H1 (cell line): Measurements from ENCODE around the gene LMBR1. TPM values are rescaled to one million over a fixed set of nuclear protein-coding genes. Genes with fewer than 3 reads are reported as not detected.

Experiments
- CTCF ChIA-PET: fragments of 300-600 bp; sonication (Branson Sonifier 250); formaldehyde crosslinking; loops from one replicate; lab custom pipeline; 2021; ENCODE audit not compliant: partially characterized antibody; lab: Charles Lee
- POLR2A ChIA-PET: fragments of 300-600 bp; sonication (Branson Sonifier 250); formaldehyde crosslinking; loops from one replicate; lab custom pipeline; 2021; ENCODE audit warnings: inconsistent platforms; ENCODE audit not compliant: partially characterized antibody; lab: Charles Lee
- DNase-seq, 2 experiments: peaks; one replicate each; pipeline versions ENCODE4 v3.0.0 to v3.0.0-alpha.2; 2010 to 2022; ENCODE audit warnings: low spot score in 2 of 2, low read depth in 1 of 2, mixed read lengths in 1 of 2
- FAIRE-seq: peaks from 2 replicates; lab custom pipeline; 2011; peaks lifted over from hg19 to GRCh38; lab: Jason Lieb, UNC
- H2AFZ ChIP-seq: 2 replicates; pipeline ENCODE4 v1.8.1; 2012; ENCODE audit warnings: low read length, inconsistent platforms
- H2AK5ac ChIP-seq: 2 replicates; pipeline ENCODE4 v1.6.1; 2013; ENCODE audit warnings: low read depth, low read length
- H2BK120ac ChIP-seq: replicated peaks from 2 replicates; pipeline ENCODE3; 2013; ENCODE audit warnings: low read depth, low read length, inconsistent platforms
- H2BK12ac ChIP-seq: 2 replicates; pipeline ENCODE4 v1.6.1; 2013; ENCODE audit warnings: low read depth, low read length
- H2BK15ac ChIP-seq: 2 replicates; pipeline ENCODE4 v1.6.1; 2013; ENCODE audit warnings: low read length
- H2BK20ac ChIP-seq: 2 replicates; pipeline ENCODE4 v1.6.1; 2013; ENCODE audit warnings: low read length
- H2BK5ac ChIP-seq: 2 replicates; pipeline ENCODE4 v1.6.1; 2013; ENCODE audit warnings: low read depth, low read length
- H3K14ac ChIP-seq: 2 replicates; pipeline ENCODE4 v1.6.1; 2013; ENCODE audit warnings: inconsistent platforms; ENCODE audit not compliant: insufficient read length
- H3K18ac ChIP-seq: 2 replicates; pipeline ENCODE4 v1.6.1; 2013; ENCODE audit warnings: low read length; ENCODE audit errors: extremely low read depth
- H3K23ac ChIP-seq: 2 replicates; pipeline ENCODE4 v1.6.1; 2013; ENCODE audit warnings: inconsistent platforms; ENCODE audit not compliant: insufficient read length
- H3K23me2 ChIP-seq: 2 replicates; pipeline ENCODE4 v1.6.1; 2013; ENCODE audit warnings: low read depth, low read length
- H3K27ac ChIP-seq: 2 replicates; pipeline ENCODE4 v1.6.1; 2011; ENCODE audit warnings: low read depth, low read length, inconsistent platforms
- H3K27me3 ChIP-seq, 4 experiments: replicated peaks in 1 of 4; 1 replicate in 1 of 4; 2 replicates in 3 of 4; pipeline versions ENCODE4 v1.6.1 to v1.8.1; 2011 to 2013; ENCODE audit warnings: low read length in 3 of 4, mild to moderate bottlenecking in 3 of 4, inconsistent platforms in 2 of 4, mixed read lengths in 2 of 4, moderate library complexity in 1 of 4; ENCODE audit not compliant: control insufficient read depth in 3 of 4, insufficient read depth in 3 of 4; ENCODE audit errors: extremely low read depth in 1 of 4
- H3K36me3 ChIP-seq, 4 experiments: 2 replicates each; pipeline versions ENCODE4 v1.6.1 to v1.8.1; 2011 to 2013; ENCODE audit warnings: mild to moderate bottlenecking in 4 of 4, low read length in 3 of 4, moderate library complexity in 2 of 4, control low read depth in 1 of 4, inconsistent platforms in 1 of 4; ENCODE audit not compliant: insufficient read depth in 4 of 4, control insufficient read depth in 2 of 4
- H3K4ac ChIP-seq: replicated peaks from 2 replicates; pipeline ENCODE3; 2013; ENCODE audit warnings: low read length, low read depth, mixed read lengths, inconsistent platforms; ENCODE audit not compliant: insufficient read length
- H3K4me1 ChIP-seq, 4 experiments: replicated peaks in 1 of 4; 1 replicate in 1 of 4; 2 replicates in 3 of 4; pipeline versions ENCODE4 v1.6.1 to v1.8.1; 2011 to 2013; ENCODE audit warnings: low read length in 3 of 4, inconsistent platforms in 2 of 4, mixed read lengths in 1 of 4; ENCODE audit not compliant: insufficient read depth in 4 of 4, control insufficient read depth in 3 of 4
- H3K4me2 ChIP-seq, 2 experiments: 2 replicates each; pipeline versions ENCODE4 v1.6.1 to v1.8.1; 2011 to 2013; ENCODE audit warnings: low read depth in 2 of 2, low read length in 2 of 2, control low read depth in 1 of 2, inconsistent platforms in 1 of 2, mild to moderate bottlenecking in 1 of 2; ENCODE audit not compliant: insufficient read depth in 1 of 2
- H3K4me3 ChIP-seq, 4 experiments: fragments of 200-600, 300-600 bp in 1 of 4; sonication (generic), shearing (Covaris generic), sonication (Bioruptor Twin) in 1 of 4; 2 replicates each; pipeline versions ENCODE4 v1.5.1 to v1.8.1; 2011 to 2016; ENCODE audit warnings: low read length in 4 of 4, low read depth in 3 of 4, control low read depth in 2 of 4, inconsistent platforms in 2 of 4, mild to moderate bottlenecking in 2 of 4, mixed read lengths in 1 of 4, moderate library complexity in 1 of 4; ENCODE audit not compliant: insufficient read depth in 2 of 4; ENCODE audit errors: extremely low read depth in 1 of 4
- H3K56ac ChIP-seq: replicated peaks from 2 replicates; pipeline ENCODE3; 2013; ENCODE audit warnings: low read depth, mild to moderate bottlenecking, mixed read lengths, low read length, inconsistent platforms; ENCODE audit not compliant: insufficient read length
- H3K79me1 ChIP-seq: 2 replicates; pipeline ENCODE4 v1.6.1; 2013; ENCODE audit warnings: low read depth, low read length, control low read depth
- H3K79me2 ChIP-seq, 2 experiments: 2 replicates each; pipeline versions ENCODE4 v1.6.1 to v1.8.1; 2012 to 2013; ENCODE audit warnings: low read length in 2 of 2, mild to moderate bottlenecking in 2 of 2, inconsistent platforms in 1 of 2; ENCODE audit not compliant: insufficient read depth in 2 of 2, control insufficient read depth in 1 of 2
- H3K9ac ChIP-seq, 4 experiments: replicated peaks in 1 of 4; 1 replicate in 1 of 4; 2 replicates in 3 of 4; pipeline versions ENCODE4 v1.6.1 to v1.8.1; 2011 to 2013; ENCODE audit warnings: low read depth in 3 of 4, low read length in 3 of 4, control low read depth in 2 of 4, mild to moderate bottlenecking in 2 of 4, moderate library complexity in 2 of 4, inconsistent platforms in 1 of 4; ENCODE audit errors: extremely low read depth in 1 of 4
- H3K9me3 ChIP-seq, 2 experiments: 2 replicates each; pipeline versions ENCODE4 v1.6.1 to v1.8.1; 2012 to 2013; ENCODE audit warnings: mild to moderate bottlenecking in 2 of 2, moderate library complexity in 2 of 2, control low read depth in 1 of 2, inconsistent platforms in 1 of 2, low read depth in 1 of 2, low read length in 1 of 2, mixed read lengths in 1 of 2; ENCODE audit not compliant: insufficient read depth in 2 of 2
- H4K20me1 ChIP-seq, 2 experiments: replicated peaks in 1 of 2; 2 replicates each; pipeline versions ENCODE3 to v1.8.1; 2011 to 2013; ENCODE audit warnings: inconsistent platforms in 2 of 2, low read length in 2 of 2, mild to moderate bottlenecking in 1 of 2; ENCODE audit not compliant: insufficient read depth in 2 of 2, control insufficient read depth in 1 of 2
- H4K5ac ChIP-seq: 2 replicates; pipeline ENCODE4 v1.6.1; 2013; ENCODE audit warnings: low read length, low read depth, mixed read lengths, inconsistent platforms; ENCODE audit not compliant: insufficient read length
- H4K8ac ChIP-seq: 2 replicates; pipeline ENCODE4 v1.8.0; 2013; ENCODE audit warnings: mild to moderate bottlenecking, moderate library complexity, low read length, inconsistent platforms; ENCODE audit not compliant: insufficient read depth; ENCODE audit errors: extremely low read depth
- H4K91ac ChIP-seq: replicated peaks from 2 replicates; pipeline ENCODE3; 2013; ENCODE audit warnings: low read length, mixed read lengths, inconsistent platforms; ENCODE audit not compliant: insufficient read length
- ASH2L ChIP-seq: fragments of 200-600, 300-600 bp; sonication (generic); IDR thresholded peaks from one replicate; pipeline ENCODE4 v1.7.1; 2017; ENCODE audit warnings: low read length
- BCL11A ChIP-seq, 2 experiments: IDR thresholded peaks; one replicate each; pipeline ENCODE4 v1.6.1; 2011; ENCODE audit warnings: low read depth in 2 of 2, low read length in 2 of 2, mild to moderate bottlenecking in 2 of 2
- CEBPB ChIP-seq: IDR thresholded peaks from 2 replicates; pipeline ENCODE4 v1.6.1; 2012; ENCODE audit warnings: low read depth, low read length
- CHD2 ChIP-seq: IDR thresholded peaks from 2 replicates; pipeline ENCODE4 v1.6.1; 2012; ENCODE audit warnings: low read length, improper control_type of control experiment
- CTBP2 ChIP-seq: IDR thresholded peaks from 2 replicates; pipeline ENCODE4 v1.7.0; 2011; ENCODE audit warnings: borderline replicate concordance, mild to moderate bottlenecking, moderate library complexity, mixed read lengths, low read length; ENCODE audit not compliant: insufficient read depth, insufficient read length
- MAFK ChIP-seq: IDR thresholded peaks from 2 replicates; pipeline ENCODE4 v1.6.1; 2012; ENCODE audit warnings: low read depth, mild to moderate bottlenecking, improper control_type of control experiment, low read length
- MAX ChIP-seq: IDR thresholded peaks from 2 replicates; pipeline ENCODE4 v1.6.1; 2012; ENCODE audit warnings: inconsistent platforms
- NRF1 ChIP-seq: IDR thresholded peaks from 2 replicates; pipeline ENCODE4 v1.6.1; 2011; ENCODE audit warnings: mild to moderate bottlenecking, low read depth, low read length, improper control_type of control experiment
- POLR2AphosphoS5 ChIP-seq: IDR thresholded peaks from 2 replicates; pipeline ENCODE4 v1.6.1; 2011; ENCODE audit warnings: low read depth, low read length
- RAD21 ChIP-seq, 2 experiments: IDR thresholded peaks in 1 of 2; conservative IDR thresholded peaks in 1 of 2; 2 replicates each; pipeline ENCODE4 v1.6.1; 2011; ENCODE audit warnings: low read depth in 2 of 2, low read length in 2 of 2, improper control_type of control experiment in 1 of 2, inconsistent platforms in 1 of 2, mild to moderate bottlenecking in 1 of 2, moderate library complexity in 1 of 2
- RXRA ChIP-seq: IDR thresholded peaks from 2 replicates; pipeline ENCODE4 v1.6.1; 2011; ENCODE audit warnings: low read depth, mild to moderate bottlenecking, low read length, moderate library complexity; ENCODE audit not compliant: insufficient read depth
- SRF ChIP-seq: IDR thresholded peaks from 2 replicates; pipeline ENCODE4 v1.6.1; 2011; ENCODE audit warnings: mild to moderate bottlenecking, low read depth, low read length, moderate library complexity
- WGBS, 2 experiments: shearing (Covaris generic) in 1 of 2; methylation state at CpG; one replicate each; pipeline versions ENCODE4 v1.1.6 to v1.1.7; 2013 to 2015; ENCODE audit warnings: low lambda C conversion rate in 2 of 2, mixed read lengths in 2 of 2, inconsistent platforms in 1 of 2, low coverage in 1 of 2, missing lambda C conversion rate in 1 of 2; ENCODE audit not compliant: insufficient replicate concordance in 2 of 2, insufficient coverage in 1 of 2, insufficient read length in 1 of 2; ENCODE audit errors: extremely low coverage in 1 of 2, missing lambda C conversion rate in 1 of 2; 5-methylcytosine and 5-hydroxymethylcytosine counted together
- polyA plus RNA-seq, 7 experiments: library from polyadenylated mRNA; depleted of rRNA in 3 of 7; stranded (reverse) in 5 of 7; unstranded in 2 of 7; fragments of >200 nt in 5 of 7; fragments of 200-250 nt in 2 of 7; gene quantifications; 1 replicate in 5 of 7; 2 replicates in 1 of 7; 4 replicates in 1 of 7; pipeline versions ENCODE4 v1.2.1 to v1.2.3, GENCODE V29; 2011 to 2013; ENCODE audit warnings: missing spikeins in 2 of 7, mixed read lengths in 2 of 7
- total RNA-seq: library from RNA; stranded (reverse); fragmentation: NEBNext Ultra II Directional; extraction: Animal tissue kit (Norgen Biotek cat#: 25700); gene quantifications from 2 replicates; pipeline ENCODE4 v1.2.1, GENCODE V29; 2021

LMBR1 gene
- total and polyA plus RNA-seq, 2 of the 8 experiments (the other 6 are each of a cell fraction or from before 2014, with no cell fraction given), result 15.1 to 70.4 TPM

GRCh38 chr7:156703209-156703608 is 189.8 kb downstream of the LMBR1 start:
- H2BK20ac ChIP-seq, result no peak overlapping the region
- no peak for FAIRE-seq
- no peaks in the 10 kb centered on the region for H3K27me3 ChIP-seq
- H3K4me3 ChIP-seq, result no peak overlapping the region
- ChIA-PET POLR2A (no interaction called here), CTCF (no interaction called here)
- no peaks in the 10 kb centered on the region for H3K4me1 ChIP-seq
- H2BK5ac ChIP-seq, result no peak overlapping the region; the same call in 1 of the 2 replicates
- peaks cover 3 to 6% of the 10 kb centered on the region in 2 experiments; a peak in 3 of 4 replicates for H3K9me3 ChIP-seq
- no peaks in the 10 kb centered on the region; a peak in 1 of 8 replicates for H3K36me3 ChIP-seq
- H2BK15ac ChIP-seq, result no peak overlapping the region
- H2BK12ac ChIP-seq, result no peak overlapping the region
- peaks cover 0 to 2% of the 10 kb centered on the region in 2 experiments for H4K20me1 ChIP-seq
- H4K5ac ChIP-seq, result no peak overlapping the region
- no peak overlapping the region for H3K4me2 ChIP-seq
- no peak overlapping the region for H3K14ac ChIP-seq
- H3K79me1 ChIP-seq, result no peaks in the 10 kb centered on the region
- no peak overlapping the region for H3K56ac ChIP-seq
- WGBS, 2 experiments, result 79% methylated on average over 4 of the region's 4 CpGs; no CpG with 5 or more reads in 1 of the 2 experiments
- H2AFZ ChIP-seq, result no peak overlapping the region
- H3K23me2 ChIP-seq, result no peaks in the 10 kb centered on the region
- H3K27ac ChIP-seq, result no peak overlapping the region
- no peak overlapping the region for H3K23ac ChIP-seq
- no peak for DNase-seq
- no peak overlapping the region for H3K4ac ChIP-seq
- no peaks in the 10 kb centered on the region for H3K79me2 ChIP-seq
- H2AK5ac ChIP-seq, result no peak overlapping the region
- no peak overlapping the region for H3K18ac ChIP-seq
- no peak overlapping the region; the same call in 1 of the 2 replicates for H4K8ac ChIP-seq
- no peak overlapping the region for H2BK120ac ChIP-seq
- H4K91ac ChIP-seq, result no peak overlapping the region
- no peak overlapping the region for H3K9ac ChIP-seq
- TF ChIP-seq CTBP2 (no peak), MAFK (no peak), BCL11A (IDR thresholded peaks at IDR 0.05; ENCODE audit: low read depth in 2 of 2, low read length in 2 of 2) (no peak), CEBPB (no peak), MAX (no peak), SRF (no peak), NRF1 (no peak), CHD2 (no peak), ASH2L (no peak), POLR2AphosphoS5 (no peak), RXRA (no peak), RAD21 (IDR thresholded peaks at IDR 0.05 in 1 of 2, conservative IDR thresholded peaks at IDR 0.05 in 1 of 2; ENCODE audit: low read depth in 2 of 2, low read length in 2 of 2) (no peak)
